HG03108 (cell line): ENCODE measurements around the gene NKD1.

Experiments used
- ATAC-seq: cut with Tn5 transposase; IDR thresholded peaks from one replicate; pipeline ENCODE4 v1.9.1; 2021; ENCODE audit warnings: moderate library complexity; ENCODE audit not compliant: unreplicated experiment

The NKD1 gene

DNA sequence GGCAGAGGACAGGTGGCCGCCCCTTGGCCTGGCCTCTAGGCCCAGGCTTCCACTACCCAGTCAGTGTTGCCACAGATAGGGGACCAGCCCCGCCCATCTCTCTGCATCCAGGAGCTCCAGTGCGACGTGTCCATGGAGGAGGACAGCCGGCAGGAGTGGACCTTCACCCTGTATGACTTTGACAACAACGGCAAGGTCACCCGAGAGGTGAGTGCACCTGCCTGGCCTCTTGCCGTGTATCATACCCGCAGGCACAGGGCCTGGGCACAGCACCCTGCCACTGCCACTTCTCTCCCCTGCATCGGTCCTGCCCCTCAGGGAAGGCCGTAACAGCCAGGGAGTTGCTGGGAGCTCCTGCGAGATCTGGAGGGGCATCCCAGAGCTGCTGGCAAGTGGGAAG, 77.2 kb downstream of the NKD1 start:
- ATAC-seq = no peak

DNA sequence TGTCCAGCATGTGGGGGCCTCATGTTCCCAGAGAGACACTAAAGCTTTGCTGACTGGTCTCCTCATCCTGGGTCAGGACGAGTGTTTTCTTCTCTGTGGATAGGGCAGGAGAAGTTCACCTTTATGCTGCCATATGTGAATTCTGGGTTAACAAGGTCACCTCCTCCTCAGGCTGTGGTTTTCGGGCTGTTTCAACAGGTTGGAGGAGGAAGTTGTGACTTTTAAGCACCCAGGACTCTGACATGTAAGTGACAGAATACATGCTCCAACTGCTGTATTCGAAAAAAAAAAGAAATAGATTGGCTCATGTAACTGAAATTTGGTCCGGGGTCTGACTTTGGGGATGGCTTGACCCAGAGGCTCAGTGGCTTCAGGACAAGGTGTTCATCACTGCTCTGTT, 78.7 kb downstream of the NKD1 start:
- ATAC-seq = no peak

DNA sequence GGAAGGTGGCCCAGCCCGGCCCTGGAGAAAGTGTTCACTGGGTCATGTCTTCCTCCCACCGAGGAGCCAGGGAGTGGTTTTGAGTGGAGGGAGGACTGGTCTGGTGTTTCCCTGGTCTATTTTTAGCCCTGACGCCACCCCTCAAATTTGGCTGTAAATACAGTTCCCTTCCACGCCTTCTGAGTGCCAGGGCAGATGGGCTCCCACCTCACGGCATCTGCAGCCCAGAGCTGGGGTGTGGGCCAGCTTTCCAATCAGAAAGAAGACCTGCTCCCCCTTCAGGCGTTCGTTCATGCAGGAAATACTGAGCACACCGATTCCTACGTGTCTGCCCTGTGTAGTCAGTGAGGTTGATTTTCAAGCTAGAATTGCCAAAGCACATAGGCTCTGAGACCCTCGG, 79.2 kb downstream of the NKD1 start:
- ATAC-seq = peak; percentile 40

DNA sequence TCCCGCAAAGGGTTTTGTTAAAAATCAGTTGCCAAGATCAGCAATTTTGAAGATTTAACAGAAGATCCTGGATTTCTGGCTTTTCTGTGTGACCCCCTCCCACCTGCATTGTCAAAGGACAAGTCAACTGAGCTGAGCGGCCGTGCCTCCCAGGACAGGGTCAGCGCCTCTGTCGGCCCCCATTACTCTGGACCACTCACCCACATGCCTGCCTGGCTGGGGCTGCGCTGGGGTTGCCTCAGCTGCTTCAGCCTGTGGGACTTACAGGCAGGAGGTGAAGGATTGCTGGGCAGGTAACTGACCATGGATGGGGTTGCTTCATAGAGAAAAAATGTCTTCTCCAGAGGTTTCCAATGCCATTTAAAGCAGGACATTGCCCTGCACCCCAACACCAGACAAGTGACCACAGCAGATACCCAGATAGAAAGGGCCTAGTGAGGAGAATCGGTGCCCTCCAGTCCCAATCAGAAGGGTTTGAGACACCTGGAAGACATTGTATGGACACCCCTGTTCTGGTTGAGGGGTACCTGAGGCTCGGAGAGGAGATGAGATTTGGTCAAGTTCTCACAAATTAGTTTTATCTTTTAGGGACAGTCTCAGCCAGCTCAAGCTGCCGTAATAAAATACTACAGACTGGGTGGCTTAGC, 80.1 kb downstream of the NKD1 start:
- no peak for ATAC-seq

DNA sequence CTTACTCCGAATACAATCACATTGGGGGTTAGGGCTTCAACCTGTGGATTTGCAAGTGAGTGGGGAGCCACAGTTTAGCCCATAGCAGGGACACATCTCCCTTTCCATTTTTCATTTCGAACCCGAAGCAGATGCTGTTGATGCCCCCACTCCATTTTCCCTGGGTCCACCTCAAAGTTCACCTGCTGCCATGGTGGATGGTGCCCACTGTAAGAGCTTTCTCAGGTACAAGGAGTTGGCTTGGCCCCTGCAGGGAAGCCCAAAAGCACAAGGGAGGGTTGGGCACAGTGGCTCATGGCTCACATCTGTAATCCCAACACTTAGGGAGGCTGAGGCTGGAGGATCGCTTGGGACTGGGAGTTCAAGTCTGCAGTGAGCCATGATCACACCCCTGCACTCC, 81.1 kb downstream of the NKD1 start:
- no peak for ATAC-seq

DNA sequence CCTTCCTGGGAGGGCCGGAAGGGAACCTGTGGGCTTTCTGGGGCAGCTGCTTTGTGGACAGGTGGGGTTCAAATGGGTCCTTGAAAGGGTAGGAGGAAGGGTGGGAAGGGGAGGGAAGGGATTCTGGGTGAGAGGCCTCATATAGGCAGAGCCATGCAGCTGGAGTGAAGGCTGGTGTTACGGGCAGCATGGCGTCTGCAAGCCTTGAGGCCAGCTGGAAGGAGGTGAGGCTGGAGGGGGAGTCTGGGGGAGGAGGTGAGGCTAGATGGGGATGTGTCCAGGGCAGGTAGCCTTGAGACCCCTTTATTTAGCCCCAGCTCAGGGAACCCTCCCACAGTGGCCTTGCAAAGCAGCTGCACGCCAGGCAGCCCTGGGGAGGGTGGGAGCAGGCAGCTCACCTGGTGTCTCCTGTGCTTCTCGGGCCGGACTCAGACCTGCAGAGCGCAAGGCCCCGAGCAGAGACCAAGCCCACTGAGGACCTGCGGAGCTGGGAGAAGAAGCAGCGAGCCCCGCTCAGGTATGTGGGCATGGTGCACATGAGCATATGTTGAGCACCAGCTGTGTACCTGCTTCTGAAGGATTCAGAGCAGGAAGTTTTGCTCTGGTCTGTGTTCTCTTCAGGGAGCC, 82.3 kb downstream of the NKD1 start:
- no peak for ATAC-seq

DNA sequence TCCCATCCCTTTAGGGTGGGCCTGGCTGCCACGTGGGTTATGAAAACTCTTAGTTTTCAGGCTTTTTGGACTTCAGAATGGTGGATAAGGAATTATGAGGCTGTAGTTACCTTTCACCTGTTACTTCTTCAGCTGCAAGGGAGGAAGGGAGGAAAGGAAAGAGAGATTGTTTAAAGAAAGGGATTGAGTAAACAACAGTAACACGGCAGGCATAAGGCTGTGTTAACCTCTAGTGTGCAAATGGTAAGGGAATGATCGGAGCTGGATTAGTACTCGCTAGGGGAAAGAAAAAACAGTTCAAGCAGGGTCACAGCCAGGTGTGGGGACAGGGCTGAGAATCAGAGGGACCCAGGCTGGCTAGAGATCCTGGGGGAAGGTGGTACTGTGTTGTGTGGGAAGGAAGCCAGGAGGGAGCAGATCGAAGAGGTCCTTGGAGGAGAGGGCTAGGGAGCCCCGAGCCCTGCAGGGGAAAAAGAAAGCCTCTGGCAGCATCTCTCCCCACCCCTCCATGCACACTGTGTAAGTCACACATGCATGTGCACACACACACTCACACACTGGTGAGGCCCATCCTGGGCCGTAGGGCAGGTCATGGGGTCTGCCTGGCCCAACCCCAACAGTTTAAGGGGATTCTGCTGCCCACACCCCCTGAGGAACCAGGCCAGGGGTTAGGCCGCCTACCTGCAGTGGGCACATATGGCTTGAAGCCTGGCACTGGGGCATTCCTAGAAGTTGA, 83.2 kb downstream of the NKD1 start:
- ATAC-seq = no peak

DNA sequence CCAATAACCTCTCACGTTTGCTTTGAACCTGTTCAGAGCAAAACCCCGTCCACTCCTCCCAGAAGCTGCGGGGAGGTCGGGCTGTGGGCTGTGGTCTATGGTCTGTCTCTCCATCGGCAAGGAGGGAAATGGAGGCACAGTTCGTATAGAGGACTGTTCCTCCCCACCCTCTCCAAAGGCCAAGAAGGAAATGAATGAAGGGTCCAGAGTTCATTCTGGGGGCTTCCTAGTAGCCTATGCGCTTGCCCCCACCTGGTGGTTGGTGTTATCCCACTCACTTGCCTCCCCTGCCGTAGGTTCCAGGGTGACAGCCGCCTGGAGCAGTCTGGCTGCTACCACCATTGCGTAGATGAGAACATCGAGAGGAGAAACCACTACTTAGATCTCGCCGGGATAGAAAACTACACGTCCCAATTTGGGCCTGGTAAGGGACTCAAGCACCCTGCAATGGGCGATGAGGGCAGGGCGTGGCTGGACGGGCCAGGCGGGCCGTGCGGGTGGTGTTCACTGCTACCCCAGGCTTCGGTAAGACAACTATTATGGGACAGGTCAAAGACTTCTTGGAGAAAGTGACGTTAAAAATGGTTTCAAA, 83.9 kb downstream of the NKD1 start:
- ATAC-seq = no peak

DNA sequence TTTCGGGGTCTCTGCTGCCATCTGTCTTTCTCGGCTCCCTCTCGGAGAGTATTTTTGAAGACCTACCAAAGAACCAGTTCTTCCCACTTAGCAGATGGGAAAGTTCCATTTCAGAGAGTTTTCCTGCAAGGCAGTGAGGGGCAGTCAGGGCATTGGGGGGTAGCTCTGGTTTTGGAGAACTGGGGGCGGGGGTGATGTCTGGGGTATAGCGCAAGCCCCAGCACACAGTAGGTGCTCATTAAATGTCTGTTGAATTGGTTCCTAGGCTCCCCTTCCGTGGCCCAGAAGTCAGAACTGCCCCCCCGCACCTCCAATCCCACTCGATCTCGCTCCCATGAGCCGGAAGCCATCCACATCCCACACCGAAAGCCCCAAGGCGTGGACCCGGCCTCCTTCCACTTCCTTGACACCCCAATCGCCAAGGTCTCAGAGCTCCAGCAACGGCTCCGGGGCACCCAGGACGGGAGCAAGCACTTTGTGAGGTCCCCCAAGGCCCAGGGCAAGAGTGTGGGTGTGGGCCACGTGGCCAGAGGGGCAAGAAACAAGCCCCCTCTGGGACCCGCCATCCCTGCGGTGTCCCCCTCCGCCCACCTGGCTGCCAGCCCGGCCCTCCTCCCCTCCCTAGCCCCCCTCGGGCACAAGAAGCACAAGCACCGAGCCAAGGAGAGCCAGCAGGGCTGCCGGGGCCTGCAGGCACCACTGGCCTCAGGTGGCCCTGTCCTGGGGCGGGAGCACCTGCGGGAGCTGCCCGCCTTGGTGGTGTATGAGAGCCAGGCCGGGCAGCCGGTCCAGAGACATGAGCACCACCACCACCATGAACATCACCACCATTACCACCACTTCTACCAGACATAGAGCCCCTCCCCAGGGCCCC, 85.0 kb downstream of the NKD1 start:
- no peak for ATAC-seq

DNA sequence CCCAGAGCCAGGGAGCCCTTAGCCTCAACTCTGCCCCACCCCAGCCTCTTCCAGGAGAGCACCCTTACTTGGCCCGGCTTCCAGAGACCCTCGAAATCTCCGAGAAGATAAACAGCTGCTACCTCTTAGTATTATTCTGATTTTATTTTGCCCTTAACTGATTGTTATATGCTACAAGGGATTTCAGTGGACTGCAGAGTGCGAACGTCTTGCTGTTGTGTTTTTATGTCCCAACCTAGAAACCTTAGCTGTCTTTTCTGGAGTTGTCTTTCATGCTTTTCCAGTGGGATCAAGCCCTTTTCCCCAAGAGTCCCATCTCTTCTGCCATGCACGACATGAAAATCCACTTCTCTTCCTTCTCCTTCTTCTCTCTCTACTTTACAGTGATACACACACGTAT, 85.9 kb downstream of the NKD1 start:
- no peak for ATAC-seq

DNA sequence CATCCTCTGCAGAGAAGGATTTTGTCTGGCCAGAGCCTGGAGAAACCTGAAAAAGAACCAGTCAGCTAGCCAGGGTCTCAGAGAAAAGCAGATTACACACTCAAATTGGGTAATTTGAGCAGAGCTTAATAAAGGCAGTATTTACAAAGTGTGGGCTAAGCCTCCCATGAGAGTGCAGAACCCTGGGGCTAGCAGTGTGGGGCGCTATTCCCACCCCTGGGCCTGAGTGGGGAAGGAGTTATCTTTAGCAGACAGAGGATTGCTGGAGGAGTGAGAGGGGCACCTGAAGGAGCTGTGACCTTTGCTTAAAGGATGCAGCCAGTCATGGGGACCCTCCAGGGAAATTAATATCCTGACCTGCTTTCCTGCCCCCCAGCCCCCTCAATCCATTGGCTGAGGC, 86.8 kb downstream of the NKD1 start:
- no peak for ATAC-seq

DNA sequence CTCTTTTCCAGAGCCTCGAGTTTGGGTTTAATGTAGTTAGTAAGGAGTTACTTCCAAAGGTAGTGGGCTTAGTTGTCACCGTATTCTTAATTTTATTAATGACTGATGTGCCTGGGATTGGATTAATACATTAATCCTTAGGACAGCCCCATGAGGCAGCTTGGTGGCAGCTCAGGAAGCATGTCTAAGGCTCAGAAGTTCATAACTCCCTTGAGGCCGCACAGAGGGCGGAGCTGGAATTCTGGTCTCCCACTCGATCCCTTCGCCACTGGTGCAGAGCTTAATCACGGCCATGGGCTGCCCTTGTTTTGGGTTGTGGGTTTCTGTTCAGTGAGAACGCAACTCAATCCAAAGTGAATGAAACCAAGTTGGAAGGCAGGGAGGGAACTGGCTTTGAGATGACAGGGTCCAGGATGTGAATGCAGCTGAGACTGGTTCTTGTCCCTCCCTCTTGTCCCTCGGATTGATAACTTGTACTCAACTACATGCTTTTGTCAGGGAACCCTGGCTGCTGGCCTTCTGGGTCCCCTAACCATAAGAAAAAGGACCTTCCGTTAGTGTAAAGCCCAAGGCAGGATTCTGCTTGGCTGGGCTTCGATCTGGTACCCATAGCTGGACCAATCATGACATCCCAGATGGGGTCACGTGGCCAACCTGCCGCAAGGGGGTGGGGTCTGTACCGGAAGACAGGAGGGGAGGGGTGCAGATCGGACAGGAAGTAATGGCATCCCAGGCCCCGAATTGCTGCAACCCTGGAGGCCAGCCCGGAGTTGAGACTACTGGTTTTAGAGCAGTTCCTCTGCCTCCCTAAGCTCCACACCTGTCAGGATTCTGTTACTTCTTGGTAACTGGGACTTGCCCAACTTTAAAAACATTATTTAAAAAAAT, 87.6 kb downstream of the NKD1 start:
- no peak for ATAC-seq

DNA sequence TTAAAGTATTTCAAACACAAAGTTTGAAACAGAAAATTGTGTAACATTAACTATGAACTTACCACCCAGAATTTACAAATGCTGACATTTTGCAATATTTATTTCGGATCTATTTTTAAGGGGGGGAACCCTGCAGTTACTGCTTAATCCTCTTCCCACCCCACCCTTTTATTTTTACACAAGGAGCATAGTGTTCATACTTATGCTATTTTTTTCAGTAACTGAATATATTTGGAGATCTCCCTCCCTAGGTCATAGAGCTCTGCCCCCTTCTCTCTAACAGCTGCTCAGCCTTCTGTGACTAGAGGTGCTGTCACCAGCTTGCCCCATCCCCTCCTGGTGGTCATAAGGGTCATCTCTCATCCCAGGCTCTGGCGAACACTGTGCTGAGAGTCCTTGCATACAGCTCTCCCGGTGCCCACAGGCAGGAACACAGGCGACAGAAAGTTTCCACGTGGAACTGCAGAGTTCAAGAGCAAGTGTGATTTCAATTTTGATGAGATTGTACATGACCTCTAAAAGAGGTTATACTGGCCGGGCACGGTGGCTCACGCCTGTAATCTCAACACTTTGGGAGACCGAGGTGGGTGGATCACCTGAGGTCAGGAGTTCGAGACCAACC, 88.7 kb downstream of the NKD1 start:
- ATAC-seq = no peak

DNA sequence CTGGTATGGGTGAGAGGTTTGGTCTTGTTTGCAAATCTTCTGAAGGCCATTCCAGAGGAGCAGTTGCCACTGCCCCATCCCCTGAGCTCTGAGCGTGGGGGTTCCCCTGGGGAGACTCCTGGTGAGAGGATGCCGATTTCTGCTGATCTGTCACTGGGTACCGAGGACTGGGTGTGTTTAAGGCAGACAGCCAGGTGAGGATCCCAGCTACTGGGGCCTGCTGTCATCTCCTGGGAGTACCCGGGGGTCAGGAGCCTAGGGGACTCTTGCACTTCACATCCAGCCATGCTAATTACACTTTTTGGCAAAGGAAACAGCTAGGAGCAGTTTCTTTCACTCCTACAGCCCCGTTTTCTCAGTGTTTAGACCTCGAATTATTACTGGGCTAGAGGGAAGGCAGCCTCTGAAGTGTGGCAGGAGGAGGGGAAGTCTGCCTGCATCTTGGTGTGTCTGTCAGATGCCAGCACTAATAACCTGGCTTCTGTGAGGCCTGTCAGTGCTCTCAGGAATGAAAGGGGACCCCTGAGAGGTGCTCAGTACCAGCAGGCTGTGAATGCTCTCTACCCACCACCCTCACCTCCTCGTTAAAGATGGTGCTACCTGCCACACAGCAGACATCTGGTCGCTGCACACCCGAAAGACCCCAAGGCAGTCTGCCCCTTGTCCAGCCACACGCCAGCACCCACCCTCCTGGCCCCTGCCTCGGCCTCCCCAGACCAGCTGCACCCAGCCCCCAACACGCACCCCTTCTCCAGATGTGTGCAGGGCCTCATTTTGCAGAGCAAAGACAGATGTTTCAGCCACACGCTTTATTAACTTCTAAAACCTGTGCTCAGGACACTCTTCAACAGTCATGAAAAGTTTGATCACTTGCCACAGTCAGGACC, 89.8 kb downstream of the NKD1 start:
- ATAC-seq = no peak

DNA sequence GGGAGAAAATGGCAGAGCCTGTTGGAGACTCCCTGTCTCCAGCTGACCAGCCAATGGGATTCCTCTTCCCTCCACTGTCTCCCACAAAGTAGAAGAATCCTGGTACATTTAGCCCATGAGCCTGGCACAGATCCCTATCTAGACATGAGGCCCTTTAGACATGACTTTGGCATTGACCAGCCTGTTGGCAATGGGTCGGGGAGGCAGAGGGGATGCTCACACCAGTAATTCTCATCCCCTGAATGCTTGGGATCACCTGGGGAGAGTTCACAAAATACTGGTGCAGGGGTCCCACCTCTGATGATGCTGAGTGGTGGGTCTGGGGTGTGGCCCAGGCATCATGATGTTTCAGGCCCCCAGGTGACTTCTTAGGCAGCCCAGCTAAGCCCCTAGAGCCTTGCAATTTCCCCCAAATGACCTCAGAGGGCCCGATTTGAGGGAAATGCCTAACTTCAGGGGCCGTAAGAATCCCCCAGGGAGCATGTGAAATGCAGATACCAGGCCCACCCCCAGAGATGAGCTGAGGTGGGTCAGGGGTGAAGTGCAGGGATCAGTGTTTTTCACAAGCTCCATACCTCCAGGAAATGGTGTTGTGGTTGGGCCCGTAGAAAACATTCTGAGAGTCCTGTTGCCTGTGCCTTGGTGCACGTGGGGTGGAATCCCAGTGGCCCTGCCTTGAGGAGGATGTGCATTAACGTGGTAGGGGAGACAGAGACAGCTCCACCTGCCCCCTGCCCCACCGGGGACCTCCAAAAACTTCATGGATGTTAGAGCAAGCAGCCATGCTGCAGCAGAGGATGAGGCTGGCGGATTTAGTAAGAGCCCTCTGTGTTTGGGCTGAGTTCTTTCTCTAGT, 90.8 kb downstream of the NKD1 start:
- ATAC-seq = no peak

DNA sequence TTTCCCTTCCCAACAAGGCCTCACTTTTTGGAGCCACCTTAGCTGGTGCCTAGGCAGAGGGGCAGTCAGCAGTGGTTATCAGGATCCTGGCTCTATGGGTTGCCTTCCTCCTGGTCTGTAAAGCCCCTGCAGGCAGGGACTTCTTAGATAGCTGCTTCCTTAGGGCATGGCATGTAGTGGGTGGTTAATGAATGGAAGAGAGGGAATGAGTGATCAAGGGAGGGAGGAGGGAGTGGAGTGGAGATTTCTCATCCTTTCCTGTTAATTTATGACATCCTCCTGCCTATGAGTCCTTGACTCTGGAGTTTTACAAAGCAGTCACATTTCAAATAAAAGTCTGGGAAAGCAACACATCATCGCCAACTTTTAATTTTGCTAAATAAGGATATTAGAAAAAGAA, 92.2 kb downstream of the NKD1 start:
- ATAC-seq = no peak

DNA sequence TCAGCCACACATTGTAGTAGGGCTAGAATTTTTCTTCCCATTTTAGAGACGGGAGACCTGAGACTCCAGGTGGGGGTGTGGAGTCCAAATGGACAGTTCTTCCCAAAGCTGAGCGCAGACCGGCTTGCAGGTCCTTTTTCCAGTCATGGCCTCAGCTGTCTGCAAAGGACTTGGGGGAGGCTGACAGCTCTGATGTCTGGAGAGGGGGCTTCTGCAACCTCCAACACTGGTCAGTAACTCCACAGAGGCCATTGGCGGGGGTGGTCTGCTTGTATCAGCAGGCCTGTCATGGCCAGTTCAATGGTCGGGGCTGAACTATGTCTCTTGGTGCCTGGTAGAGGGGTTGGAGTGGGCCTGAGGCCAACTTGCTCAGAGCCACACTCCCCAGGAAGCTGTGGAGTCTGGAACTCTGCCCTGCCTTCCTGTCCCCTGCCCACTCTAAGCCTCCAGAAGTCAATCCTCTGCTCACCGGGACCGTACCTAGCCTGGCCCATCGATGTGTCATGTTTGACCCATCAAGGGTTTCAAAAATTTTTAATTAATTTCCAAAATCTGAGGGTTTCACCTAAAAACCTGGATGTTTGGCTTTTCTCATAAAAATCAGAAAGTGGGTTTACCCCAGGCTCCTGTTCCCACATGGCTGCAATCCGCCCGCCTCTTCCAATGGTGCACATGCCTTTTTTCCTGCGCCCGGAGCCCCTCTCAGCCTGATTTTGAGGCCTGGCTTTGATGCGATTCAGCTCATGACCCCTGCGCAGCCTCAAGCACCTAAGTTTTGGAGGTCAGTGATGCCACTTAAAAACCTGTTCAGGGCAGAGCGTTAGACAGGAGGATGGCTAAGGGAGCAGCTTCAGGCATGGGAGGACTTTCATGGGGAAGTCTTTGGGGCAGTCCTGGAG, 93.0 kb downstream of the NKD1 start:
- no peak for ATAC-seq
